Measurements from ENCODE around the gene RHEB. TPM values are rescaled to one million over a fixed set of nuclear protein-coding genes. Genes with fewer than 3 reads are reported as not detected.
A peak's percentile ranks its signal among the peaks of the same experiment; 100 is the strongest.
"Not testable (repeated sequence)": the region's sequence is repeated elsewhere in the genome, so short reads cannot be mapped to it uniquely, and the experiment has no call there.

Gene RHEB
- total RNA-seq, 2 experiments from 2014 or later: 42.0 to 46.8 TPM

- peaks cover 35% of the 10 kb centered on the region for H3K27me3 Mint-ChIP-seq
- no peak for DNase-seq
- no peaks in the 10 kb centered on the region for H3K9me3 Mint-ChIP-seq
These were observed 22.2 kb upstream of the RHEB start for GRCh38 chr7:151541709-151542499.

GRCh38 chr7:151540146-151540545 lies 20.5 kb upstream of the RHEB start:
- peaks cover 23% of the 10 kb centered on the region for H3K27me3 Mint-ChIP-seq
- H3K27ac Mint-ChIP-seq: no peak overlapping the region
- H3K9me3 Mint-ChIP-seq: no peaks in the 10 kb centered on the region
- no peak for DNase-seq
- peaks cover 6% of the 10 kb centered on the region for H3K4me1 Mint-ChIP-seq
- no peaks in the 10 kb centered on the region for H3K36me3 Mint-ChIP-seq
- H3K4me3 Mint-ChIP-seq: no peak overlapping the region

More at GRCh38 chr7:151541709-151542499, 22.2 kb upstream of the RHEB start:
- H3K4me1 Mint-ChIP-seq: peaks cover 6% of the 10 kb centered on the region
- H3K4me3 Mint-ChIP-seq: no peak overlapping the region
- no peak overlapping the region for H3K27ac Mint-ChIP-seq
- H3K36me3 Mint-ChIP-seq: no peaks in the 10 kb centered on the region

- no peaks in the 10 kb centered on the region for H3K9me3 Mint-ChIP-seq
- DNase-seq: no peak
- no peak overlapping the region for H3K27ac Mint-ChIP-seq
- no peaks in the 10 kb centered on the region for H3K36me3 Mint-ChIP-seq
- no peak overlapping the region for H3K4me3 Mint-ChIP-seq
- peaks cover 17% of the 10 kb centered on the region for H3K27me3 Mint-ChIP-seq
- H3K4me1 Mint-ChIP-seq: peaks cover 6% of the 10 kb centered on the region
These were observed 19.5 kb upstream of the RHEB start for GRCh38 chr7:151539088-151539671.

GRCh38 chr7:151537818-151538561 lies 18.3 kb upstream of the RHEB start:
- Mint-ChIP-seq H3K27ac (no peak overlapping the region), H3K4me1 (peaks cover 6% of the 10 kb centered on the region), H3K4me3 (no peak overlapping the region), H3K27me3 (peaks cover 8% of the 10 kb centered on the region), H3K36me3 (no peaks in the 10 kb centered on the region), H3K9me3 (no peaks in the 10 kb centered on the region)
- no peak for DNase-seq

GRCh38 chr7:151536178-151536577 lies 16.5 kb upstream of the RHEB start:
- not testable (repeated sequence) for H3K4me1 Mint-ChIP-seq, H3K9me3 Mint-ChIP-seq, H3K27ac Mint-ChIP-seq, H3K4me3 Mint-ChIP-seq, H3K36me3 Mint-ChIP-seq, H3K27me3 Mint-ChIP-seq, DNase-seq

GRCh38 chr7:151529842-151530241 lies 10.1 kb upstream of the RHEB start:
- H3K27ac Mint-ChIP-seq: no peak overlapping the region
- H3K9me3 Mint-ChIP-seq: peaks cover 12% of the 10 kb centered on the region
- DNase-seq: no peak
- H3K27me3 Mint-ChIP-seq: peaks cover 4% of the 10 kb centered on the region
- H3K4me3 Mint-ChIP-seq: no peak overlapping the region
- H3K36me3 Mint-ChIP-seq: peaks cover 4% of the 10 kb centered on the region
- no peaks in the 10 kb centered on the region for H3K4me1 Mint-ChIP-seq

- H3K4me3 Mint-ChIP-seq: no peak overlapping the region
- H3K4me1 Mint-ChIP-seq: no peaks in the 10 kb centered on the region
- peaks cover 5% of the 10 kb centered on the region for H3K9me3 Mint-ChIP-seq
- H3K36me3 Mint-ChIP-seq: no peaks in the 10 kb centered on the region
- no peak overlapping the region for H3K27ac Mint-ChIP-seq
- no peak for DNase-seq
- no peaks in the 10 kb centered on the region for H3K27me3 Mint-ChIP-seq
These were observed 5.2 kb upstream of the RHEB start for GRCh38 chr7:151524845-151525244.

GRCh38 chr7:151524331-151524730 lies 4.6 kb upstream of the RHEB start:
- H3K36me3 Mint-ChIP-seq: no peaks in the 10 kb centered on the region
- no peak overlapping the region for H3K4me3 Mint-ChIP-seq
- H3K9me3 Mint-ChIP-seq: peaks cover 2% of the 10 kb centered on the region
- no peak overlapping the region for H3K27ac Mint-ChIP-seq
- H3K27me3 Mint-ChIP-seq: no peaks in the 10 kb centered on the region
- DNase-seq: no peak
- H3K4me1 Mint-ChIP-seq: no peaks in the 10 kb centered on the region

GRCh38 chr7:151520419-151521261 lies 945 bp upstream of the RHEB start:
- H3K27ac Mint-ChIP-seq: peak overlapping the region; percentile 98
- no peaks in the 10 kb centered on the region for H3K27me3 Mint-ChIP-seq
- DNase-seq: peak; percentile 52
- peaks cover 23% of the 10 kb centered on the region for H3K4me1 Mint-ChIP-seq
- peaks cover 12% of the 10 kb centered on the region for H3K36me3 Mint-ChIP-seq
- peak overlapping the region; percentile 85 for H3K4me3 Mint-ChIP-seq
- H3K9me3 Mint-ChIP-seq: no peaks in the 10 kb centered on the region

- Mint-ChIP-seq H3K27ac (peak overlapping the region; percentile 98), H3K36me3 (peaks cover 16% of the 10 kb centered on the region), H3K4me3 (peak overlapping the region; percentile 97), H3K4me1 (peaks cover 36% of the 10 kb centered on the region)
- H3K9me3 Mint-ChIP-seq, H3K27me3 Mint-ChIP-seq: not testable (repeated sequence)
- DNase-seq: peak; percentile 68
These were observed 539 bp downstream of the RHEB start for GRCh38 chr7:151518947-151519764.

GRCh38 chr7:151518105-151518946 lies 1.4 kb downstream of the RHEB start:
- H3K36me3 Mint-ChIP-seq: peaks cover 23% of the 10 kb centered on the region
- peak; percentile 68 for DNase-seq
- no peaks in the 10 kb centered on the region for H3K9me3 Mint-ChIP-seq
- peak overlapping the region; percentile 97 for H3K4me3 Mint-ChIP-seq
- H3K27me3 Mint-ChIP-seq: no peaks in the 10 kb centered on the region
- H3K27ac Mint-ChIP-seq: peak overlapping the region; percentile 91
- peaks cover 44% of the 10 kb centered on the region for H3K4me1 Mint-ChIP-seq

- no peak for DNase-seq
- H3K4me1 Mint-ChIP-seq: peaks cover 48% of the 10 kb centered on the region
- H3K27ac Mint-ChIP-seq: peak overlapping the region; percentile 91
- peaks cover 27% of the 10 kb centered on the region for H3K36me3 Mint-ChIP-seq
- peak overlapping the region; percentile 97 for H3K4me3 Mint-ChIP-seq
- H3K9me3 Mint-ChIP-seq: no peaks in the 10 kb centered on the region
- no peaks in the 10 kb centered on the region for H3K27me3 Mint-ChIP-seq
These were observed 2.0 kb downstream of the RHEB start for GRCh38 chr7:151517601-151518104.

GRCh38 chr7:151515276-151515565 lies 4.5 kb downstream of the RHEB start:
- H3K27me3 Mint-ChIP-seq: no peaks in the 10 kb centered on the region
- H3K4me1 Mint-ChIP-seq: peaks cover 59% of the 10 kb centered on the region
- DNase-seq: no peak
- H3K27ac Mint-ChIP-seq: no peak overlapping the region
- peaks cover 35% of the 10 kb centered on the region for H3K36me3 Mint-ChIP-seq
- no peaks in the 10 kb centered on the region for H3K9me3 Mint-ChIP-seq
- H3K4me3 Mint-ChIP-seq: no peak overlapping the region
